Activated CD4-positive, alpha-beta T cell treated with anti-CD3 and anti-CD28 coated beads for 24 hours (primary cell): Measurements from ENCODE around the gene APMAP.

ENCODE experiments used
- DNase-seq, 2 donors: peaks; one replicate each; pipeline ENCODE4 v3.0.0-alpha.2; 2020; ENCODE audit warnings: low read depth in 2 of 2

Gene APMAP

DNA sequence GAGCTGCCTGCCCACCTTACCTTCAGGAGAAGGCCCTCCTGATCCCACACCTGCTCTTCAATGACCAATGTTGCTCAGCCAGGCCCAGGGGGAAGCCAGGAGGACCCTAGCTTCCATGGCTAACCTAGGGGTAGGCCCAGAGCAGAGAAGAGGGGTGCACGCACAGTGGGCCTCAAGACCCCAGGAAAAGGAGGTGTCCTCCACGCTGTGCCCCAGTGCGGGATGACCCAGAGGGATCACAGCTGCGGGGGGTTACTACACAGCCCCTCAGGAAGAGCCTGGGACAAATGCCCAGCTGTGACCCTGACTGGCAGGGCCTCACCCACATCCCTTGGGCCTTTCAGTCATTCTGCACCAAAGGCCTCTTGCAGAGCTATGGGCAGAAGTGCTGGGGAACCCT, 31.6 kb upstream of the APMAP start:
- no peak for DNase-seq

DNA sequence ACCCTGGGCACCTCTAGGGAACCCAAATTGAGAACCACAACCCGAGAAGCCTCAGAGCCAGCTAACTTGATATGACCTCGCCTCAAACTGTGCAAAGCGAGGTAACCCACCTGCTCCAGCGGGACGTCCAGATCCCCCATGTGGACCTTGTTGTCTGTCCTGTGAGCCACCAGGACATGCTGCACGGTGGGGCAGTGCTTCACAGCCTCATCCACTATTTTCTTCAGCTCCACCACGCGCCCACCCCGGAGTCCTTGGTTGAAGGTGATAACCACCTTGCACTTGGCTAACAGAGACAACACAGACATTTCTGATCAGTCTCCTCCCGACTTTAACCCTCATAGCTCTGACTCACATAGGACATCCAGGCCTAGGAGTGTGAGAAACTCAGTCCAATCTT, 30.8 kb upstream of the APMAP start:
- no peak for DNase-seq

DNA sequence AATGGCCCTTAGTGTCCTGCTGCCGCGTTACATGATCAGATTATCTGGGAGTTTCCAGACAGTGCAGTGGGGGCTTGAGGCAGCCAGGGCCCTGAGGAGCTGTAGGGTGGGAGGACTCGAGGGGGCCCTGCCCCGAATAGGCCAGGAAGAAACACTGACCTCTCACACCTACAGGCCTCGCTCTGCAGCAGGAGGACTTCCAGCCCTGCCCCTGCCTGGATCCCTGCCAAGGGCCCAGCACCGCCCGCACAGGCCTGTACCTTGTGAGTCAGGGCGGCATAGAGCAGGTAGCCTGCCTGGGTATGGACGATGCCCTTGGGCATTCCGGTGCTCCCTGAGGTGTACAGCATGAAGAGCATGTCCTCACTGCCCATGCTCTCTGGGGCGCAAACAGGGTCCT, 30.1 kb upstream of the APMAP start:
- no peak for DNase-seq

DNA sequence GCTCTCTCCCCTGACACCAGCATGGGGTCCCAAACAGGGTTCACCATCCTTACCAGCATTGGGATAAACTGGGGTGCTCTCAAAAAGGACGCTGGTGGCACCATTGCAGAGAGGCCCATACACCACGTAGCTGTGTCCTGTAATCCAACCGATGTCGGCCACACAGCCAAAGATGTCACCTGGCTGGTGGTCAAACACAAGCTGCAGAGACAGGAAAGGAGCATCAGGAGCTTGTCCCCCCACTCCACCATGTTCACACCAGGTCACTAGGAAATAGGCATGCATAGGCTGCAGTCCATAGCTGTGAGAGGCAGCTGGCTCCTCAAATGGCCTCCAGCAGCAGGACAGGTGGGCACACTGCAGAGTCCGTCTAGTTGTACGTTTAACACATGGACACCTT, 28.8 kb upstream of the APMAP start:
- DNase-seq = no peak

DNA sequence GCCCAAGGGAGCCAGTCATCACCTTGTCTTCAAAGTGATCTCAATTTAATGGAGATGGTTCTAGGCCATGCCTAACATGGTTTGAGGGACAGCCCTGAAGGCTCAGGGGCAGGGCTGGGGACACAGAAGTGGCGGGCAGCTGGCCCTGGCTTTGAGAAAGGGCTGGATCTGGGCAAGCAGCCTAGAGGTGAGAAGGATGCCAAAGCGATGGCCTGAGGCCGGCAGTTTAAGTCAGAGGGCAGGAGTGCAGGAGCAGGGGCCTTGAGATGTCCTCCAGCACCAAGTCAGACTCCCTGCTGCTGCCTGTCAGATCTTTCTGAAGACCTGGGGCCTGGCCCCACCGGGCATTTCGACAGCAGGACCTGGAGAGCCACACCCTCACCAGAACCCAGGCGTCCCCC, 28.4 kb upstream of the APMAP start:
- no peak for DNase-seq

DNA sequence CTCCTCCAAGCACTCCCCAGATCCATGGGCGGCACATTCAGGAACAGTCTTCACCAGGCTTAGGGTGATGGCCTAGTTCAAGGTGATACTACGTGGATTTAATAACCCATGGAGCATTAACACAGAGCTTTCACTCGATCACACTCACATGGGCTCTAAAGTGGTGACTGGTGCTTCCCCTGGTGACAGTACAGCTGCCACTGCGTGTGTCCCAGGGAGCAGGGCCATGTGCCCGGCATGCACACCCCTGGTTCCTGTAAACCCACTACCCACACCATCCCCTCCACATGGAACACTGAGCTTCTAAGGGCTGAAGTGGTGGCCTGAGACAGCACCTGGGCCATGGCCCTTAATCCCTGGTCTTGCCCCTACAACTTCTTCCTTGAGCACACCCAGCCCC, 27.8 kb upstream of the APMAP start:
- DNase-seq = no peak

DNA sequence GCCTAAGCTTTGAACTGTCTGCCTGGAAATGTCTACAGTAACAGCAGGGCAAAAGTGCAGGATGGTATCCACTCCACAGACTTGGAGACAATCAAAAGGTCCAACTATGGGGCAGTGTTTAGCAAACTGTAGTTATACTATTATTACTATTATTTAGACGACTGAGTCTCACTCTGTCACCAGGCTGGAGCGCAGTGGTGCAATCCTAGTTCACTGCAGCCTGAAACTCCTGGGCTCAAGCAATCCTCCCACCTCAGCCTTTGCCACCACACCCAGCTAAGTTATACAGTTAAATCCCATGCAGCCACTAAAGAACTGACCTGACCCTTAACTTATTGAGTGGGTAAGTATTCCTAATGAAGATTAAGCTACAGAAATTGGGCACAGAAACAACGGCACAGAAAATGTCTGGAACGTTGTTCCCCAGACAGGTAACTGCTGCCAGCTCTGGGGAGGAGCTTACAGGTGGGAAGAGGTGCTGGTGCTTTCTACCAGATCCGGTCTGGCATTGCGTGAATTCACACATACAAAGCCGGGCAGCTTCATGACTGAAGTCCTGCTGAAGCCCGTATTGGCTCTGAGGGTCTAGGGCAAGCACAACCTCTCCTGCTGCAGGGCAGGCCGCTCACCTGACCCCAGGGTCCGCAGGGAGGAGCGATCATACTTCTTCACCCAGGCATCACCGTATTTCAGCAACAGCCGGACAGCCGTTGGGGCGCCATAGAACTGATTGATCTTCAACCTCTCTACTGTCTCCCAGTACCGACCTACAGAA, 27.0 kb upstream of the APMAP start:
- DNase-seq = no peak

DNA sequence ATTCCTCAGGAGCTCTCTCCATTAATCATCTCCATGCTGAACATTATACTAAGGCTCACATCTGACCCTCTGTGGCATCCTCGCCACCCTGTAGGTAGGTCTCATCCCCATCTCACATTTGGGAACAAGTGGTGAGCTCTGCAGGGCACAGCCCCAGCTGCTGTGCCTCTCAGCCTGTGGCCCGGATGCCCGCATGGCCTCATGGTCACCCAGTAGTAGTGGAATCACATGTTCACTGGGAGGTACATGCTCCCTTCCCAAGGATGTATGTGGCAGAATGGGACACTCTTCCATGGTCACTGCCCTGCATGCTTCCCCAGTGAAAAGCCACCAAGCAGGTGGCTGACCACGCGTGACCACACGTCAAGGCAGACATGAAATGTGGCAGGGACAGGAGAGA, 26.3 kb upstream of the APMAP start:
- DNase-seq = no peak

DNA sequence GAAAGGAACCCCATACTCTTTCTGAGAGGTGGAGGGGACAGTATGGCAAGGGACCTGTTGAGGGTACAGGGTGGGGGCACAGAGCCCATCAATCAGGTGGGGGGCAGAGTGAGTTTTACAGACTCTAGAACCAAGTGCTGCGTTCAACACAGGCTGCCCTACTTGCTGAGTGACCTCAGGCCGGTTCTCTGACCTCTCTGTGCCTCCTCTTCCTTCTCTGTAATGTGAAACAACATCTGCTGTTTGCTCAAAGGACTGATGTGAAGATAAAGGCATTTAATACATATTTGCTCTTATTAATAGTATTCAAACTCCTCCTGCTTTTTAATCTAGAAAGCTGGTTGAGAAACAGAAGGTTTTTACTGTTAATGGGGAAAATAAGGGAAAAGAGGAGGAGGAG, 25.9 kb upstream of the APMAP start:
- DNase-seq = no peak

DNA sequence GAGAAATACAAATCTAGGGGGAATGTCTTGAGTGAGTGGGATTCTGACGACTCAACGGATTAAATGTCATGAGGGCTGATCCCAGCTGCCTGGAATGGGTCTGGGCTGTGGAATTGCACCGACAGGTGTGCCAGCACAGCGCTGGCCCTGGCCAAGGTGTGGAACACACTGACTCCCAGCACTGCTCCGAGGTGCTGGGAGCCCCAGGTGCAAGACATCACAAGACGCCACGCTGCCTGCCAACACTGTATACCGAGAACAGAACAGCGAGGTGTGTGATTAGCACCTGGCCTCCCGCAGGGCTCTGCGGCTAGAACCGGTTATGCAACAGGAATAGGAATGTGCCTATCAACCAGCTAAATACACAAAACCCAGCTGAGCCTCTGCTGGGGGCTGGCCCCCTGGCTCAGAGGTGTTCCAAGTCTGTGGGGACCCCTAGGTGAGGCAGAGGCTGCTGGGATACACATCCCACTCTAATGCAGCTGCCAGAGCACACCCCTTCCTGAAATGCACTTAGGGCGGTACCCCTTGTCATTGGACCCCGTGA, 24.8 kb upstream of the APMAP start:
- DNase-seq = no peak

DNA sequence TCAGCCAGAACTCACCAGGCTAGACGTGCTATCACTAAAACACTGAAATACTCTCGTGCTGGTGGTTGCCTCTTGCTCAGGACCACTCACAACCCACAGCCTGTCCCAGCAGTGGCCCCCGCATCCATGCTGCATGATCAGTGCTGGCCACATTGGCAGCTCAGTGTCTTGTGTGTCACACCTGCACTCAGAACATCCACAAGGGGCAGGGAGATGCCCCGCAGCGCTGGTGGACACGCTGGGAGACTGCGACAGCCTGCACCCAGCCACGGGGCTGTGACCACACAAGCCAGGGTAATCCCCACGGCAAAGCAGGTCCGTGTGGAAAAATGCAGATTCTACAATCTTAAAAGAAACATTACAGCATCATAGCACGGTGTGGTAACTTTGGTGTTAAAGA, 23.9 kb upstream of the APMAP start:
- DNase-seq = no peak

DNA sequence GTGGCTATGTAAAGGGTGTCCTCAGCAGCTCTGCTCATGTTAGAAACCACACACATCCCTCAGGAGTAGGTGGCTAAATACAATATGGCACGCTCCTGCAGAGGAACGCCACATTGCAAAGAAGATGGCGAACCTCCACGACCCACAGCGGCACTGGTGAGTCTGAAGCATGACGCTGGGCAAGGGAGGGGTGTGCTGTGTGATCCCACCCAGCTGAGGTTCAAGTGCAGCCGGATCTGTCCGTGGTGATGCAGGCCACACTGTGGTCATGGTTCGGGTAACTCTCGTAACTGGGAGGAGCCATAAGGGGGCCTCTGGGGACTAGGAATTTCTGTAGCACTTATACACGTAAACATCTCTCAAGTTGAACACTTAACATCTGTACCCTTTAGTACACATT, 23.4 kb upstream of the APMAP start:
- DNase-seq = no peak

DNA sequence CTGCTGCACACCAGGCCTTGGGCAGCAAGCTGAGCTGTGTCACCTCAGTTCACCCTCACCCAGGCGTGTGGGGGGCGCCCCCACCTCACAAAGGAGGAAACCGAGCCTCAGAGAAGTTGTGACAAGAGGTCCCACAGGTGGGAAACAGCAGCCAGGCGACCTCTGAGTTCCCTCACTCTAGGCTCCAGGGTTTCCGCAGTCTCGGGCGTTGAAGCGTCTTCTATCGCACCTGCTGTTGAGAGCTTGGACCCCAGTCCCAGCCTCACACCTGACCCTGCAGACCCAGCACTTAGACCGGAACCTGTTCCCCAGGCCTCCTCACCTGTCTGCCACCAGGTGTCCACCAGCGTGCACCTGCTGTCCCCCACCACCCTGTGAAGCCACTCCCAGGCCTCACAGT, 22.3 kb upstream of the APMAP start:
- DNase-seq = no peak

DNA sequence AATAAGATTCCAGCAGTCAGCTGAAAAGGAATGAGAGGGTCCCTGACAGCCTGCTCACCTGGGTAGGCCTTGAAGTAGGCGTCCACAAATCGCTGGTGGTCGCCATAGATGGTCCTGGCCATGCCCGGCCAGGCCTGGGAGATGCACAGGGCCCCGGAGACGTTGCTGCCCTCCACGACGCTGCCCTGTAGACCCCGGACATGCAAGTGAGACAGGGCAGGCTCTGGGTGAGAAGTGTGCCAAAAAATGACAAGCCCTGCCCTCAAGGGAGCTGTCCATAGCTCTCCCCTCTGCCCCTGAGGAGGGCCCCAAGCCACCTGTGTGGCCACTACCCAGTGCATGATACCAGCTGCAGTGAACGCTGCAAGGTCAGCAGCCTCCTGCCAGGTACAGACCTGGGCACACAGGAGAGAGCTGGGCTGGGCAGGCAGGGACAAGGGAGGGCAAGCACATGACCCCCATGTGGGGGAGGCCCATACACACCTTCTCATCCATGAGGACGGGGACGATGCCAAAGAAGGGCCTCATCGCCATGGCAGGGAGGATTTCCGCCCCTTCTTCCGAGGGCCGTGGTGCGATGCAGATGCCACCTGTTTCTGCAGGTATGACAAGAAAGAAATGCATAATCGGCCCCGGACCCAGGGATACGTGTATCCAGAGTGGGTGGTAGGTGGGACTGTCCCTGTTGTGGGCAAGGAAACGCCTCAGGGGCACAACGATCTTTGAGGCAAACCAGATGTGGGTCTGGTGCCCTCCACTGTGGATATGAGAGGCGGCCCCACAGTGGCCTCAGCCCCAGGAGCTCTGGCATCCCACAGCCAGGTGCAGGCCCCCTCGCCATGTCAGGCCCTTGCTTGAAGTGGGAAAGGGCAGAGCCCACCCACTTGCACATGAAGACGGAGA, 21.2 kb upstream of the APMAP start:
- DNase-seq = no peak

DNA sequence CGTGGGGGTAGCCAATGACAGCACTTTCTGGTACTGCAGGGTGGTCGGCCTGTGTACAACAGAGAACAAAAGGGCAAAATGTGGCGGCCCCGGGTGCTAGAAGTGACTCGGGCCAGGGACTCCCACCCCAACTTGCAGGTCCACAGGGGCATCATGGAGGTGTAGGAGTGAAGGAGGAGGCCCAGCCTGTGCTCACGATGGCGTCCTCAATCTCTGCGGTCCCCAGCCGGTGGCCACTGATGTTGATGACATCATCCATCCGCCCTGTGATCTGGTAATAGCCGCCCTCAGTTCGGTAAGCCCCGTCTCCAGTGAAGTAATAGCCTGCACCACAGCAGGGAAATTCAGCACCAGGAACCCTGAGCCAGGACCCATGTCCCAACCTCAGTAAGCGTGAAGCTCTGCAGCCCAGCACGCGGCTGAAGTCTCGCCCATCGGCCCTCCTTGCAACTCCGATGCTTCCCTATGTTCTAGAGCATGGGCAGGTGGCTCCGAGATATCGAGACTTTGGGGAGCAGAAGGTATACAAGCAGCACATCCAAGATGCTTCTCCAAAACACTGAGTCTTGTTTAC, 20.2 kb upstream of the APMAP start:
- DNase-seq = no peak

DNA sequence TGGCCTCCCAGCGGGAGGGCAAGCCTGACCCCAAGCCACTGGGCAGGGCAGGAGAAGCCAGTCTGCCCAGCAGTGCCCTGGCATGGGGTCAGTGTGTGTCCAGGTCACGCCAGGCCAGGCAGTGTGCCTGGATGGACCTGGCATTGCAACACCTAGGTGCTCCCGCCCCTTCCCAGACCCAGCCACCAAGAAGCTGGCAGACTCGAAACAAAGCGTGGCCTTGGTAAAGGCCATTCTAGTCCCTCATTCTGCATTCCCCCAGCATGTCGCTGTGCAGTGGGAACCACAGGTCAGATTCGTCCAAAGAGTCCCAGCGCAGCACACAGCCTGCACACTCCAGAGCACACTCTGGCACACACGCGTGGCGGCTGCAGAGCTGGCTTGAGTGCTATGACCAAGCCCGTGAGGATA, 19.3 kb upstream of the APMAP start:
- no peak for DNase-seq

DNA sequence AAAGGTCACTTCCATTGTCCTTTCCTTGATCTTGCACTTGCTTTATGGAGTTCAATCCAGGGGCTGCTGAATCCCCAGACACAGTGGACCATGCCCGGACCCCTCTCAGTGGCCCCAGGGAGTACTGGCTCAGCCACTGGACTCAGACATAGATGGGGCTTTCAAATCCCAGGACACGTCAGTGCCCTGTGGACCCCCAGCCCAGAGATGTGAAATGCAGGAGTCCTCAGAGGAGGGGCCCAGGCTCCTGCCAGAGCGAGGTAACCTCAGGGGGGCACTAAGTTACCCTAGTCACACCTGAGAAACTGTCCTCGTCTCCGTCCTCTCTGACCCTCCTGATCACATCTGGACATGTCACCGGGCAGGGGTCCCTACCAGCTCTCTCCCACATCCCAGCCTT, 18.7 kb upstream of the APMAP start:
- no peak for DNase-seq

DNA sequence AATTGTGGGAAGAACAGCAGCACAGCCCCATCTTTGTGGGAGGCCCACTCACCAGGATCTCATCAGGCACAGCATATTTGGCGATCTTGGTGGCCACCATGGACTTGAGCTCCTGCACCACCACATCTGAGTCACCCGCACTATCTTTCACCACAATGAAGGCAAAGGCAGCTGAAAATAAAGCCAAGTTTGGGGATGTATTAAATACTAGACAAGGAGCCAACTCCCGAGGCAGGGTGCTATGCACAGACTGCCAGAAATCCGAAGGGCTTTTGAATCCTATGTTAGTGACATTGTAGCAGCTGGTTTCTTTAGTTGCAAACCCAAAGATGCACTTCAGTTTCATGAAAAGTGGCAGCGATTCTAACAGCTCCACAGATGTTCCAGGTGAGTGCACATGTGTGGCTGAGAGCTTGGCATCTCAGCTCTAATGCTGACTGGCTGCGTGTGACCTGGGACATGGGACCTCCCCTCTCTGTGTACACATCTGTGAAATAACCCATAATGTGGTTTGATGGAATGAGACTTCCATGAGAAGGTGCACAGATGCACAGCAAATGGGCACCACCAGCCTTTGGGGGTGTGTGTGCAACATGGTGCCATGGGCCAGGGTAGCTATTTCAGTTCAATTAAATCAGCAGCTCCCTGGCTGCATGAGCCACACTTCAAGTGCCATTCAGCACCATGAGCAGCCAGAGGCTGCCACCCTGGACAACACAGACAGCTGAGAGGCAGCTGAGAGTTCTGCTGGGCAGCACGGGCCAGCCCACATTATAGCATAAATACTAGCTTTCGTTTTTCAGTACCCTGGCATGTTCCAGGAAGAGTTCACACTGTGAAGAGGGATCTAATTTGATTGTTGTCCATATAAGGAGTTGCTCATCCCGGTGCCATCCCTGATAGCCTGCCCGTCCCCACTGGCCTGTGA, 16.9 kb upstream of the APMAP start:
- DNase-seq = no peak

DNA sequence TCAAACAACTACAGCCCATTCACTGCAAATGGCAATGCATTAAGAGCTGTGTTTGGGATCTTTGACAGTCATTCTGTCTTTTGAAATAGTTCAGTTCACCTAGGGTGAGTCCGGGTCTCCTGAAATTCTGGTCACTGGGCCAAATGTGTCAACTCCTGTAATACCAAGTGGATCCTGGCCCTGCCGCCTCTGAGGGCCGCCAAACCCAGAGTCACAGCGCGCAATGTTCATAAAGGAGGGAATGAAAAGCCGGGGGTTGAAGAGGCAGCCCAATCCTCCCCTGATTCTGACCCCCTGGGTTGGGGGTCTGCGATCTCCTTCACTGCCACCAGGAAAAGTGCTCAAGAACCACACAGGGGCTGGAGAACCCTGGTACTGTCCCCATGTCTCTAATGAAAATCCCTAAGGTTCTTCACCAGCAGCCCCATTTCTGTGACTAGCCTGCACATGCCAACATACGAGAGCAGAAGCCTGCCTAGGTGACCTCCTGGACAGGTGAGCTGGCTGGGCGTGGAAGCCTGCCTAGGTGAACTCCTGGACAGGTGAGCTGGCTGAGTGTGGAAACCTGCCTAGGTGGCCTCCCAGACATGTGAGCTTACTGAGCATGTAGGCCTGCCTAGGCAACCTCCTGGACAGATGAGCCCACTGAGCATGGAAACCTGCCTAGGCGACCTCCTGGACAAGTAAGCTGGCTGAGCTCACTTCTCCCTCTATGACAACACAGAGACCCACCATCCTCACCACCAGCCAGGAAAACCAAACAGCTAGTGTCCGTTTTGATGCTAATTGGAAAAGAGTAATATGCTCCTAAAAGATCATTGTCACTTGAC, 16.1 kb upstream of the APMAP start:
- DNase-seq = no peak

DNA sequence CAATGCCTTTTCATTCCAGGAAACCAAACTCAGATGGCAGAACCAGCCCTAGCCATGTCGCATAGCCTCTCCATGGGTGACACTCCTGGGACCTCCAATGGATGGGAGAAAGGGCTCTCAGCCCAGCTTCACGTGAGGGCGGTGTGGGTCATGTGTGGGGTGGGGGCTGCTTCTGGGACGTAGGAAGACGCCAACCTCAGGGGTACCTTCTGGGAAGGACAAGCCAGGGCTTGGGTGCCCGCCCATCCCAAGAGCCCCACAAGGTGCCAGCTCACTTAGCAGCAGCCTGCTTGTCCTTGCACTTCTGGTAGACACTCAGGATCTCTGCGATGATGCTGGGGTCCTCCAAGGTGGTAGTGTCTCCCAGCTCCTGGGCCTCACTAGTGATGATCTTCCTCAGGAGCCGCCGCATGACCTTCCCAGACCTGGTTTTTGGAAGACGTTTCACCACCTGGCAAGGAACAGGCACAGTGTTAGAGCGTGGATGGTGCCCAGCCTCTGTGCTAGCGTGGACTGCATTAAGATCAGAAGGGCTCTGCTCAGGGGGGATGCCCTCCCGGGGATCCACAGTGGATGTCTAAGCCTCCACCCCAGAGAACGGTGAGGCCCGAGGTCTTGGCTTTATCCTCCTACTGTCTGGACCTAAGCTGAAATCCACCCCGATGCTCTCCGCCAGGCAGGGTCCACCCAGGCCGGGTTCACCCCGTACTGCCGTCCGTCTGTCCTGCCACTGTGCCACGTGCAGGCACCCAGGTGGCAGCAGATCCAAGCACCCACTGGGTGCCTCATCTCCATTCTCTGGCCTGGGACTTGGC, 15.1 kb upstream of the APMAP start:
- no peak for DNase-seq
